ENCODE measurements around the gene RAB31. TPM values are rescaled to one million over a fixed set of nuclear protein-coding genes. Genes with fewer than 3 reads are reported as not detected.

Gene RAB31
- total and polyA plus RNA-seq, 2 of the 13 experiments (the other 11 are each of a cell fraction or from before 2014, with no cell fraction given) = 1.1 to 1.7 TPM

GRCh38 chr18:9806905-9807304 is 98.8 kb downstream of the RAB31 start (continued):
- no peak for TF ChIP-seq ZBTB49 (CRISPR knock-in tag; IDR thresholded peaks at IDR 0.05; ENCODE audit: borderline replicate concordance)
- TF ChIP-seq ZNF746 (CRISPR knock-in tag; IDR thresholded peaks at IDR 0.05) = no peak
- TF ChIP-seq XBP1 (CRISPR knock-in tag; IDR thresholded peaks at IDR 0.05) = no peak
- TF ChIP-seq ZNF20 (CRISPR knock-in tag; IDR thresholded peaks at IDR 0.05) = no peak
- no peak for TF ChIP-seq ZZZ3 (CRISPR knock-in tag; IDR thresholded peaks at IDR 0.05; ENCODE audit: borderline replicate concordance)
- TF ChIP-seq PAF1 (CRISPR knock-in tag; IDR thresholded peaks at IDR 0.05) = no peak
- TF ChIP-seq SNAI1 (CRISPR knock-in tag; IDR thresholded peaks at IDR 0.05; ENCODE audit: borderline replicate concordance) = no peak
- 0 out of 2 replicates have a peak, but pooled peaks have one; percentile 18 for TF ChIP-seq PRDM10 (CRISPR knock-in tag; IDR thresholded peaks at IDR 0.05; ENCODE audit: low read depth)
- TF ChIP-seq ZNF121 (CRISPR knock-in tag; IDR thresholded peaks at IDR 0.05) = no peak
- TF ChIP-seq NR2C2 (CRISPR knock-in tag; IDR thresholded peaks at IDR 0.05; ENCODE audit: borderline replicate concordance) = no peak
- TF ChIP-seq ZNF660 (CRISPR knock-in tag; IDR thresholded peaks at IDR 0.05; ENCODE audit: borderline replicate concordance, low read depth) = no peak
- no peak for TF ChIP-seq ZNF550 (CRISPR knock-in tag; IDR thresholded peaks at IDR 0.05; ENCODE audit: borderline replicate concordance)
- TF ChIP-seq SIN3A (IDR thresholded peaks at IDR 0.05; ENCODE audit: borderline replicate concordance, low read depth, low read length) = no peak
- peak; percentile 85 for TF ChIP-seq SKI (IDR thresholded peaks at IDR 0.05; ENCODE audit: partially characterized antibody)
- no peak for TF ChIP-seq ATF1 (CRISPR knock-in tag; IDR thresholded peaks at IDR 0.05)
- TF ChIP-seq FOXA3 (CRISPR knock-in tag; IDR thresholded peaks at IDR 0.05) = 0 out of 2 replicates have a peak, but pooled peaks have one; percentile 51
- TF ChIP-seq, protein P1, sequence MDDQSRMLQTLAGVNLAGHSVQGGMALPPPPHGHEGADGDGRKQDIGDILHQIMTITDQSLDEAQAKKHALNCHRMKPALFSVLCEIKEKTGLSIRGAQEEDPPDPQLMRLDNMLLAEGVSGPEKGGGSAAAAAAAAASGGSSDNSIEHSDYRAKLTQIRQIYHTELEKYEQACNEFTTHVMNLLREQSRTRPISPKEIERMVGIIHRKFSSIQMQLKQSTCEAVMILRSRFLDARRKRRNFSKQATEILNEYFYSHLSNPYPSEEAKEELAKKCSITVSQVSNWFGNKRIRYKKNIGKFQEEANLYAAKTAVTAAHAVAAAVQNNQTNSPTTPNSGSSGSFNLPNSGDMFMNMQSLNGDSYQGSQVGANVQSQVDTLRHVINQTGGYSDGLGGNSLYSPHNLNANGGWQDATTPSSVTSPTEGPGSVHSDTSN (CRISPR knock-in tag; IDR thresholded peaks at IDR 0.05; ENCODE audit: borderline replicate concordance) = no peak
- TF ChIP-seq ZNF766 (CRISPR knock-in tag; IDR thresholded peaks at IDR 0.05; ENCODE audit: borderline replicate concordance) = no peak
- TF ChIP-seq PHF20 (CRISPR knock-in tag; IDR thresholded peaks at IDR 0.05) = no peak
- TF ChIP-seq GTF2F1 (IDR thresholded peaks at IDR 0.05; ENCODE audit: low read length) = no peak
- TF ChIP-seq JUN (CRISPR knock-in tag; IDR thresholded peaks at IDR 0.05) = no peak
